K562 (cell line): ENCODE measurements around the gene ACTR5. TPM values are rescaled to one million over a fixed set of nuclear protein-coding genes. Genes with fewer than 3 reads are reported as not detected.
A peak's percentile ranks its signal among the peaks of the same experiment; 100 is the strongest.

ENCODE experiments used
- ATAC-seq: fragments of 200-7000 bp; cut with Tn5 transposase; 3 replicates; pipeline ENCODE4 v1.9.1; 2020; ENCODE audit warnings: moderate library complexity
- BruUV-seq: library from RNA; stranded (reverse); fragments of 400-500 nt; replicated peaks from 2 replicates; lab custom pipeline; 2021; lab: Mats Ljungman, UMichigan
- CTCF ChIA-PET: fragments of 300-600 bp; formaldehyde crosslinking; extraction: SDS; loops from one replicate; lab custom pipeline; 2021; ENCODE audit warnings: low intra/inter-chr PET ratio; lab: Yijun Ruan, JAX
- POLR2A ChIA-PET: fragments of 300-600, 350-650 bp; sonication (Branson Sonifier 250); formaldehyde crosslinking; extraction: SDS; loops from one replicate; lab custom pipeline; 2021; ENCODE audit warnings: antibody characterized with exemption, inconsistent platforms; lab: Yijun Ruan, JAX
- DNase-seq, 4 experiments: peaks; one replicate each; pipeline versions ENCODE4 v3.0.0 to v3.0.0-alpha.2; 2011 to 2018; ENCODE audit warnings: low spot score in 3 of 4, mixed read lengths in 3 of 4; ENCODE audit errors: extremely low read depth in 1 of 4
- FAIRE-seq: peaks from 2 replicates; lab custom pipeline; 2011; peaks lifted over from hg19 to GRCh38; lab: Jason Lieb, UNC
- H2AFZ ChIP-seq: 2 replicates; pipeline ENCODE4 v1.6.0; 2011; ENCODE audit warnings: low read depth, low read length, control low read depth, inconsistent platforms
- H3K27ac ChIP-seq: fragments of 200-600 bp; 3 replicates; pipeline ENCODE4 v1.8.0; 2011; ENCODE audit warnings: low read depth, mild to moderate bottlenecking, control low read depth, inconsistent platforms, low read length, moderate library complexity, mixed read lengths; ENCODE audit errors: extremely low read depth
- H3K27me3 ChIP-seq, 2 experiments: fragments of 300-600 bp in 1 of 2; 2 replicates in 1 of 2; 3 replicates in 1 of 2; pipeline versions ENCODE4 v1.6.0 to v1.8.0; 2011; ENCODE audit warnings: inconsistent platforms in 2 of 2, low read length in 2 of 2, mild to moderate bottlenecking in 1 of 2, mixed read lengths in 1 of 2, moderate library complexity in 1 of 2; ENCODE audit not compliant: control insufficient read depth in 2 of 2, insufficient read depth in 2 of 2
- H3K36me3 ChIP-seq: fragments of 300-600 bp; 3 replicates; pipeline ENCODE4 v1.8.0; 2011; ENCODE audit warnings: mild to moderate bottlenecking, low read length, inconsistent platforms; ENCODE audit not compliant: control insufficient read depth, insufficient read depth
- H3K4me1 ChIP-seq, 2 experiments: fragments of 200-600 bp in 1 of 2; replicated peaks in 1 of 2; 2 replicates in 1 of 2; 3 replicates in 1 of 2; pipeline versions ENCODE4 v1.5.1 to v1.8.0; 2011; ENCODE audit warnings: inconsistent platforms in 2 of 2, low read length in 2 of 2, mild to moderate bottlenecking in 1 of 2, mixed read lengths in 1 of 2, moderate library complexity in 1 of 2; ENCODE audit not compliant: control insufficient read depth in 2 of 2, insufficient read depth in 2 of 2
- H3K4me2 ChIP-seq: 2 replicates; pipeline ENCODE4 v1.6.1; 2011; ENCODE audit warnings: low read length, control low read depth, inconsistent platforms, mixed read lengths; ENCODE audit not compliant: insufficient read depth
- H3K4me3 ChIP-seq: fragments of 200-600 bp; sonication (generic), shearing (Covaris generic); 2 replicates; pipeline ENCODE4 v1.5.1; 2016; ENCODE audit warnings: control low read depth, inconsistent platforms
- H3K79me2 ChIP-seq: fragments of 200-600 bp; 3 replicates; pipeline ENCODE4 v1.8.0; 2011; ENCODE audit warnings: low read length, inconsistent platforms; ENCODE audit not compliant: control insufficient read depth, insufficient read depth
- H3K9ac ChIP-seq, 2 experiments: 2 replicates each; pipeline versions ENCODE4 v1.6.0 to v1.6.1; 2011; ENCODE audit warnings: low read depth in 2 of 2, low read length in 2 of 2, control low read depth in 1 of 2, inconsistent platforms in 1 of 2, mild to moderate bottlenecking in 1 of 2, mixed read lengths in 1 of 2; ENCODE audit not compliant: insufficient read depth in 1 of 2
- H3K9me1 ChIP-seq: one replicate; pipeline ENCODE4 v1.6.0; 2011; ENCODE audit warnings: inconsistent platforms, mild to moderate bottlenecking, low read length, moderate library complexity; ENCODE audit not compliant: control insufficient read depth, insufficient read depth
- H3K9me3 ChIP-seq: replicated peaks from 2 replicates; pipeline ENCODE4 v1.5.1; 2011; ENCODE audit warnings: low read depth, low read length, inconsistent platforms; ENCODE audit not compliant: control insufficient read depth, insufficient read depth
- H4K20me1 ChIP-seq: replicated peaks from 2 replicates; pipeline ENCODE4 v1.6.1; 2011; ENCODE audit warnings: low read length, inconsistent platforms, mixed read lengths; ENCODE audit not compliant: control insufficient read depth, insufficient read depth
- BCOR ChIP-seq: fragments of 450-650 bp; IDR thresholded peaks from 2 replicates; pipeline ENCODE4 v1.6.1; 2016
- CBX1 ChIP-seq: sonication (generic); IDR thresholded peaks from 2 replicates; pipeline ENCODE4 v1.6.1; 2016; ENCODE audit warnings: antibody characterized with exemption, low read depth, mild to moderate bottlenecking
- CREB5 ChIP-seq: fragments of 250-450 bp; sonication (Bioruptor Pico); IDR thresholded peaks from 2 replicates; pipeline ENCODE4 v1.5.0; 2020; ENCODE audit warnings: mild to moderate bottlenecking
- DIDO1 ChIP-seq: fragments of 450-650 bp; IDR thresholded peaks from 2 replicates; pipeline ENCODE4 v1.6.1; 2016; ENCODE audit warnings: low read depth, missing biosample characterization, missing genetic modification characterization
- E2F1 ChIP-seq: sonication (generic); formaldehyde crosslinking; IDR thresholded peaks from 2 replicates; pipeline ENCODE4 v1.8.1; 2023; ENCODE audit warnings: mild to moderate bottlenecking, missing genetic modification reagents, moderate library complexity
- ELF1 ChIP-seq: fragments of 200-800 bp; sonication (Bioruptor generic); IDR thresholded peaks from 2 replicates; pipeline ENCODE4 v1.6.1; 2016; ENCODE audit warnings: missing genetic modification characterization, missing compliant biosample characterization
- ETV1 ChIP-seq: fragments of 450-650 bp; conservative IDR thresholded peaks from 2 replicates; pipeline ENCODE4 v1.6.1; 2016; ENCODE audit warnings: missing genetic modification characterization, control low read depth, low read depth, missing compliant biosample characterization
- HNRNPH1 ChIP-seq: fragments of 200-400 bp; formaldehyde crosslinking; optimal IDR thresholded peaks from 2 replicates; pipeline ENCODE3; 2017; ENCODE audit warnings: low read depth, mild to moderate bottlenecking, low read length, moderate library complexity
- IRF9 ChIP-seq: fragments of 450-650 bp; IDR thresholded peaks from 2 replicates; pipeline ENCODE4 v1.6.1; 2016; ENCODE audit warnings: missing biosample characterization, missing genetic modification characterization
- PTRF ChIP-seq: fragments of 450-650 bp; IDR thresholded peaks from 2 replicates; pipeline ENCODE4 v1.6.1; 2016; ENCODE audit warnings: mild to moderate bottlenecking, missing genetic modification characterization, missing compliant biosample characterization
- SMARCB1 ChIP-seq: IDR thresholded peaks from 2 replicates; pipeline ENCODE4 v1.6.1; 2011; ENCODE audit warnings: improper control_type of control experiment, low read depth; ENCODE audit not compliant: insufficient read length
- SOX6 ChIP-seq: fragments of 450-650 bp; IDR thresholded peaks from 2 replicates; pipeline ENCODE4 v1.6.1; 2014; ENCODE audit warnings: mild to moderate bottlenecking
- ZBTB49 ChIP-seq: sonication (generic); formaldehyde crosslinking; IDR thresholded peaks from 2 replicates; pipeline ENCODE4 v1.8.0; 2022; ENCODE audit warnings: missing genetic modification reagents, mild to moderate bottlenecking, borderline replicate concordance
- ZNF695 ChIP-seq: fragments of 450-650 bp; formaldehyde crosslinking; IDR thresholded peaks from 2 replicates; pipeline ENCODE4 v1.4.0; 2020; ENCODE audit warnings: mild to moderate bottlenecking, moderate library complexity
- WGBS: fragments of 100-300 bp; shearing (Covaris generic); methylation state at CpG from one replicate; pipeline ENCODE4 v1.1.6; 2016; ENCODE audit warnings: low coverage, mixed read lengths; ENCODE audit not compliant: insufficient coverage; ENCODE audit errors: missing lambda C conversion rate; 5-methylcytosine and 5-hydroxymethylcytosine counted together
- in situ Hi-C: fragments of 300-500 bp; cut with MboI; formaldehyde crosslinking; loops from 4 replicates; pipeline ENCODE4 v1.15.0; 2018; ENCODE audit warnings: inconsistent platforms, mixed read lengths
- intact Hi-C: fragments of 100-400 bp; cut with micrococcal nuclease; formaldehyde crosslinking; loops from 2 replicates; pipeline ENCODE4 v1.14.2; 2022
- polyA plus RNA-seq, 8 experiments: library from polyadenylated mRNA; depleted of rRNA in 4 of 8; stranded (reverse) in 5 of 8; unstranded in 3 of 8; fragments of >200 nt; fragmentation: Nextera tagmentation in 2 of 8; fragmentation: Illumina TruSeq in 1 of 8; extraction: Ambion mirVana in 2 of 8; extraction: Trizol in 1 of 8; gene quantifications; 2 replicates each; pipeline versions ENCODE4 v1.2.1 to v1.2.3, GENCODE V29; 2011 to 2014; ENCODE audit warnings: inconsistent platforms in 1 of 8, missing spikeins in 1 of 8
- total RNA-seq, 7 experiments: library from RNA; depleted of rRNA in 6 of 7; stranded (reverse); fragments of >200 nt in 6 of 7; fragmentation: Illumina TruSeq in 2 of 7; extraction: Trizol in 2 of 7; gene quantifications; 2 replicates each; pipeline versions ENCODE4 v1.2.1 to v1.2.3, GENCODE V29; 2011 to 2021; ENCODE audit warnings: low replicate concordance in 1 of 7
- TF ChIP-seq, protein P1 (sequence below): fragments of 250-450 bp; sonication (Bioruptor Pico); IDR thresholded peaks from 2 replicates; pipeline ENCODE4 v1.5.0; 2020; ENCODE audit warnings: mild to moderate bottlenecking, borderline replicate concordance

ACTR5 gene
- total and polyA plus RNA-seq, 9 of the 15 experiments (the other 6 are each of a cell fraction or from before 2014, with no cell fraction given): 0.93 to 18.8 (median 12.9) TPM

- no peak overlapping the region; a peak in 1 of 4 replicates for H3K9ac ChIP-seq
- no peak overlapping the region for H3K4me3 ChIP-seq
Observed at GRCh38 chr20:38731738-38732113, 16.5 kb upstream of the ACTR5 start.

More at GRCh38 chr20:38731738-38732113, 16.5 kb upstream of the ACTR5 start:
- ChIA-PET CTCF (interaction anchor here (1.5 to 3.9 kb wide), 2 partner anchors 82 to 86 kb away, joined by 10 to 22 read pairs; no protein-coding TSS in a partner anchor), POLR2A (no interaction called here)
- no peaks in the 10 kb centered on the region for H3K9me3 ChIP-seq
- FAIRE-seq: no peak
- intact Hi-C loops (loop anchor here (2.0 kb wide), 1 partner anchor 19 kb away; no protein-coding TSS in a partner anchor), in situ Hi-C loops (loop anchor here (5.0 kb wide), 1 partner anchor 84 kb away; no protein-coding TSS in a partner anchor)
- no peaks in the 10 kb centered on the region for H3K79me2 ChIP-seq
- no peak for TF ChIP-seq SOX6
- no peak for TF ChIP-seq ZNF695 (CRISPR knock-in tag)
- no peak for TF ChIP-seq SMARCB1
- TF ChIP-seq DIDO1 (tag): no peak
- no peak for TF ChIP-seq CREB5 (CRISPR knock-in tag)
- TF ChIP-seq, protein P1, sequence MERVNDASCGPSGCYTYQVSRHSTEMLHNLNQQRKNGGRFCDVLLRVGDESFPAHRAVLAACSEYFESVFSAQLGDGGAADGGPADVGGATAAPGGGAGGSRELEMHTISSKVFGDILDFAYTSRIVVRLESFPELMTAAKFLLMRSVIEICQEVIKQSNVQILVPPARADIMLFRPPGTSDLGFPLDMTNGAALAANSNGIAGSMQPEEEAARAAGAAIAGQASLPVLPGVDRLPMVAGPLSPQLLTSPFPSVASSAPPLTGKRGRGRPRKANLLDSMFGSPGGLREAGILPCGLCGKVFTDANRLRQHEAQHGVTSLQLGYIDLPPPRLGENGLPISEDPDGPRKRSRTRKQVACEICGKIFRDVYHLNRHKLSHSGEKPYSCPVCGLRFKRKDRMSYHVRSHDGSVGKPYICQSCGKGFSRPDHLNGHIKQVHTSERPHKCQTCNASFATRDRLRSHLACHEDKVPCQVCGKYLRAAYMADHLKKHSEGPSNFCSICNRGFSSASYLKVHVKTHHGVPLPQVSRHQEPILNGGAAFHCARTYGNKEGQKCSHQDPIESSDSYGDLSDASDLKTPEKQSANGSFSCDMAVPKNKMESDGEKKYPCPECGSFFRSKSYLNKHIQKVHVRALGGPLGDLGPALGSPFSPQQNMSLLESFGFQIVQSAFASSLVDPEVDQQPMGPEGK (CRISPR knock-in tag): no peak
- TF ChIP-seq ELF1: no peak
- no peak for TF ChIP-seq BCOR
- no peak for TF ChIP-seq ETV1 (tag)
- TF ChIP-seq HNRNPH1: no peak
- TF ChIP-seq PTRF (tag): no peak
- TF ChIP-seq ZBTB49 (CRISPR knock-in tag): no peak
- no peak for TF ChIP-seq CBX1
- no peak for TF ChIP-seq E2F1
- TF ChIP-seq IRF9 (tag): no peak
- no peaks in the 10 kb centered on the region for H4K20me1 ChIP-seq
- no peak overlapping the region for H2AFZ ChIP-seq
- no peak; the same call in 2 of the 3 replicates for ATAC-seq
- no peak overlapping the region for H3K27ac ChIP-seq
- 38% methylated on average over 1 of the region's 1 CpG for WGBS
- peak overlapping the region; percentile 92; the same call in 1 of the 2 replicates for H3K4me2 ChIP-seq
- no peak for DNase-seq
- peaks cover 8 to 29% of the 10 kb centered on the region in 2 experiments; a peak in 4 of 5 replicates for H3K4me1 ChIP-seq
- H3K27me3 ChIP-seq: peaks cover 22 to 58% of the 10 kb centered on the region in 2 experiments
- no peaks in the 10 kb centered on the region for H3K9me1 ChIP-seq
- BruUV-seq: no TSS peak
- no peaks in the 10 kb centered on the region for H3K36me3 ChIP-seq
